ENCODE data around the gene POU4F2. TPM values are rescaled to one million over a fixed set of nuclear protein-coding genes. Genes with fewer than 3 reads are reported as not detected.

The POU4F2 gene
- total and polyA plus RNA-seq, 9 donors = not detected

- no peak overlapping the region for H3K27ac ChIP-seq
- no peak for TF ChIP-seq EP300 (IDR thresholded peaks at IDR 0.05)
- TF ChIP-seq POLR2A (IDR thresholded peaks at IDR 0.05) = no peak
- no peak for TF ChIP-seq CTCF (IDR thresholded peaks at IDR 0.05)
- no peaks in the 10 kb centered on the region for H3K9me3 ChIP-seq
- intact Hi-C loops (cut with DNase I) = no loop called here
- WGBS, 3 donors = 2 to 6% (median 3%) methylated on average over 16 of the region's 16 CpGs
- no peaks in the 10 kb centered on the region for H3K4me1 ChIP-seq (ENCODE audit: insufficient read depth)
- no peak overlapping the region for H3K4me3 ChIP-seq
- H3K36me3 ChIP-seq = no peaks in the 10 kb centered on the region
- no peaks in the 10 kb centered on the region for H3K27me3 ChIP-seq
- no peak for DNase-seq
These were observed 9.7 kb downstream of the POU4F2 start for GRCh38 chr4:146648461-146648783.

- intact Hi-C loops (cut with DNase I) = no loop called here
- no peaks in the 10 kb centered on the region for H3K36me3 ChIP-seq
- 12 to 24% (median 18%) methylated on average over 3 of the region's 3 CpGs for WGBS, 3 donors
- no peak for DNase-seq
- TF ChIP-seq EP300 (IDR thresholded peaks at IDR 0.05) (no peak), CTCF (IDR thresholded peaks at IDR 0.05) (no peak), POLR2A (IDR thresholded peaks at IDR 0.05) (no peak)
- H3K27ac ChIP-seq = no peak overlapping the region
- H3K27me3 ChIP-seq = no peaks in the 10 kb centered on the region
- H3K9me3 ChIP-seq = no peaks in the 10 kb centered on the region
- no peaks in the 10 kb centered on the region for H3K4me1 ChIP-seq (ENCODE audit: insufficient read depth)
- no peak overlapping the region for H3K4me3 ChIP-seq
These were observed 10.5 kb downstream of the POU4F2 start for GRCh38 chr4:146649232-146649631.

GRCh38 chr4:146650034-146650433 lies 11.3 kb downstream of the POU4F2 start:
- H3K9me3 ChIP-seq = no peaks in the 10 kb centered on the region
- no peaks in the 10 kb centered on the region for H3K36me3 ChIP-seq
- no peak overlapping the region for H3K27ac ChIP-seq
- DNase-seq = no peak
- H3K27me3 ChIP-seq = no peaks in the 10 kb centered on the region
- no peaks in the 10 kb centered on the region for H3K4me1 ChIP-seq (ENCODE audit: insufficient read depth)
- WGBS, 3 donors = 1 to 4% (median 3%) methylated on average over 4 of the region's 4 CpGs
- TF ChIP-seq EP300 (IDR thresholded peaks at IDR 0.05) = no peak
- TF ChIP-seq POLR2A (IDR thresholded peaks at IDR 0.05) = no peak
- no peak for TF ChIP-seq CTCF (IDR thresholded peaks at IDR 0.05)
- H3K4me3 ChIP-seq = no peak overlapping the region
- intact Hi-C loops (cut with DNase I) = no loop called here

- 1 to 2% (median 1%) methylated on average over 63 to 72 of the region's 72 CpGs for WGBS, 3 donors
- H3K9me3 ChIP-seq = no peaks in the 10 kb centered on the region
- TF ChIP-seq EP300 (IDR thresholded peaks at IDR 0.05) (no peak), POLR2A (IDR thresholded peaks at IDR 0.05) (no peak), CTCF (IDR thresholded peaks at IDR 0.05) (no peak)
- intact Hi-C loops (cut with DNase I) = no loop called here
- no peaks in the 10 kb centered on the region for H3K36me3 ChIP-seq
- H3K27ac ChIP-seq = no peak overlapping the region
- DNase-seq = peak in 1 of 5 donors; percentile 44
- H3K27me3 ChIP-seq = no peaks in the 10 kb centered on the region
- H3K4me3 ChIP-seq = peak overlapping the region; percentile 28
- H3K4me1 ChIP-seq (ENCODE audit: insufficient read depth) = peaks cover 3% of the 10 kb centered on the region
These were observed 16.2 kb downstream of the POU4F2 start for GRCh38 chr4:146654687-146655520.

Data from ovary (tissue), 9 donors.